ENCODE results near the gene PCSK2.

Gene PCSK2

DNA sequence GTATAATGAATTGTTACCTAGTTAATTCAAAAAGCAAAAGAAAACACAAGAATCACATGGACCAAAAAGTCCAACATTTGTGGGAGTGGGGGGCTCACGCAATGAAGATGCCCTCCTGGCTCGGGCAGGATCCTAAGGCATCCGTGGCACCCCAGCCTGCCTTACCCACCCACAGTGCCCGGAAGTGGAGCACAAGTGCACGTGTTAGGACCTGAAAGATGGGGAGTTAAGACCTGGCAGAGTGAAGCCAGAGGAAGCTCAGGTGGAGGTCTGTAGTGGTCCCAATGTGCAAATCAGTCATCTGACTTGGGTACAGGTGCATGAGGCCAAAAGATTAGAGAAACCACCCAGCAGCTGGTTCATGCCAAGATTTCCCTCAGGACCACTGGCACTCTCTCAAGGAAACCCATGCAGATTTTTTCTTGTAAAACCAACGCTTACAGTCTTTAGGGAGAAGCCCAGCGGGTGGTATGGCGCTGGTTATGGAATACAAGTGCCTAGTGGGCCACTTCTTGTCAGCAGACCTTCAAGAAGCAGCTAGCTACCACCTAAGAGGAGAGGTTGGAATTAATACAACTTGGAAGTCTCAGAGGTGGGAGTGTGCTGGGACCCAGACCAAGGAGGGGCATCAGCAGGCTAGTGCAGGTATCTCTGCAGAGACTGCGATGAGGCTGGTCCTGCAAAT lies 262.2 kb downstream of the PCSK2 start:
- DNase-seq: no peak

DNA sequence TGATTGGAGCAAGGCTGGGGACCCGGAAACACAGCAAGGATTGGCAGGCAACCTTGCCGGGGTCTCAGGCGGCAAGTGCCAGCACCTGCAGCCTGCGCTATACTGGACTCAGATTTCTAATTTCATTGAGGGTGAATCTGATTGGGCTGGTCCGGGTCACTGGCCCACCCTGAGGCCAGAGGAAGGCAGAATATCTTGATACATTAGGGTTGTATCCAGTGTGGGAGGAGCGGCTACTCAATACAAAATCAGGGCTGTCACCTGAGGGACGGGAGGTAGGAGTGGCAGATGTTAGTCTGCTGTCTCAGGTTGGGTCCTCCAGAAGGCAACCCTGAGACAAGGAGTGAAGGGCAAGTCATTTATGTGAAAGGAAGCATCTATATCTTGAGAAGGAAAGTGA lies 263.7 kb downstream of the PCSK2 start:
- no peak for DNase-seq

DNA sequence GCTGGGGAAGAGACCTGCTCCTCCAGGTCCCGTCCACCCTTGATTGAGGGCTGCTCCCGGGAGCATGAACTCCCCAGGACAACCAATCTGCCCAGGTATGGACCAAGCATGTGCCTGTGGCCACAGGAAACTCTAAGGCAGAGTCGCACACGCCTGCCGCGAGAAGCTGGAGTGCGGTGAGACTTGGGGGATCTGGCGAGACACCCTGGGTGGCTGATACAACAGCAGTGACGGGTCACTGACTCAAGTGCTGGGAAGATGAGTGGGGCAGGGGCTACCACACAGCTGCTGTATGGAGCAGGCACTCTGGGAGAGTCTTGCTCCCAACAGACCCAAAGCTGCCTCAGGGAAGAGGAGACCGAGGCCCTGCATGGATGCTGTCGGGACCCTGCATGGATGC lies 264.2 kb downstream of the PCSK2 start:
- DNase-seq: no peak

DNA sequence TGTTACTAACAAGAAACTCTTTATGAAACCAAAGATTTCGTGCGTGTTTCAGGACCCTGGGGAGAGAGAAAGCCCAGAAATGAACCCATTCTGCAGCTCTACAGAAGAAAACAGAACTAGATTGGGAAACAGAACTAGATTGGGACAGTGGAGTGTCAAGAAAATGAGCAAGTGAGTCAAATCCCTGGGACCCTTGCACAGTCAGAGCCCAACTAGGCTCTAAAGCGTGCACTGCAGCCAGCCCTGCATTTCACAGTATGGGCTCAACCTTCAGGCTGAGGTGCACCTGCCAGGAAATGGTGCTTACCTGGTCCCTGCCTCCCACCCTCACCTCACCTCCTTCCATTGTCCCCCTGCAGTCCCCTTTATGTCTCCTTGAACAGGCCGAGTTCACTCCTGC lies 264.6 kb downstream of the PCSK2 start:
- DNase-seq: no peak

DNA sequence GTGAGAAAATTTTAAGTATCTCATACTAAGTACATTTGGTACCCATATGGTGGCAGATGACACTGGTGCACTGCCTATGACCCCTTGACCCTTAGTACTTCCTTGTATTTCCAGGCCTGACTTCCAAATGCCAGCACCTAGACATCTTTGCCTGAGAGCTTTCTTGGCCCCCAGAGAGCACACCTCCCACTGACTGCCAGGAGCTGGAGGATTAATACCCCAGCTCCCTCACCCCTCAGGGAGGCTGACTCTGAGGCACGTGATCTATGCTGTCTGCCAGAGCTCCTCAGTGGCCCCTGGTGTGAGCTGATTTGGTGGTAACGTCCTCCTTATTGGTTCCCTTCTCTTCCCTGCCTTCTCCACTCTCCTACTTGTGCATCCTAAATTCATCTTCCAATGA lies 266.3 kb downstream of the PCSK2 start:
- DNase-seq: no peak

DNA sequence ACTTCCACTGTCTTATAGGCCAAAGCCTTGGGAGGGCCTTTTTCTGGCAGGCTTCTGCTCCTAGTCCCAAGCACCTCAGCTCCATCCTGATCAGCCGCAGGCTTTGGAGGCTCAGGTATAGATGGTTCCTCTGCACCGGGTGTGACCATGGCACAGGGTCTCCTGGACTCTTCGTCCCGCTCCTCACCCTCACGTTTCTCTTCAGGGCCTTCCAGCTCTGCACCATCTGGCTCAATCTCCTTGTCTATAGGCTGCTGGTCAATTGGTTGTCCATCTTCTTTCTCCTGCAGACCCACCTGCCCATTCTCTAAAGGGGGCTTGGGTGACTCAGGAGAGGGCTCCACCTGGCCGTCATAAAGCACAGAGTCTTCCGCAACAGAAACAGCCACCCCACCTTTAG lies 267.4 kb downstream of the PCSK2 start:
- no peak for DNase-seq

DNA sequence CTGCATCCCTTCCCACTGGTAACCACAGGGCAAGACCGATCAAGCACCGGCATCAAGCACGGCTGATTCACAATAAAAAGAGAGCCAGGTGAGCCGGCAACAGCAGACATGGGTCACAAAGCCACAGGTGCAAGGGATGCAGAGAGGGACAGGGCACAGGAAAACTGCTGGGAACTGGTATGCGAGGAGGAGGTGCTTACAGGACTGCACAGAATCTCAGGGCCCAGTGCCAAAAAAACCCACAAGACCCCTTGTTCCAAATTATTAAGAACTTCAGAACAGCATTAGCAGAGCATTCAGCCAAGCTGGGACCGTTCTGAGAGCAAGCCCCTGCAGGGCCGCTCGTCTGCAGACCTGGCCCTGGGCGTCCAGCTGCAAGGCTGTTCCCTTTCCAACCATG lies 269.0 kb downstream of the PCSK2 start:
- no peak for DNase-seq

DNA sequence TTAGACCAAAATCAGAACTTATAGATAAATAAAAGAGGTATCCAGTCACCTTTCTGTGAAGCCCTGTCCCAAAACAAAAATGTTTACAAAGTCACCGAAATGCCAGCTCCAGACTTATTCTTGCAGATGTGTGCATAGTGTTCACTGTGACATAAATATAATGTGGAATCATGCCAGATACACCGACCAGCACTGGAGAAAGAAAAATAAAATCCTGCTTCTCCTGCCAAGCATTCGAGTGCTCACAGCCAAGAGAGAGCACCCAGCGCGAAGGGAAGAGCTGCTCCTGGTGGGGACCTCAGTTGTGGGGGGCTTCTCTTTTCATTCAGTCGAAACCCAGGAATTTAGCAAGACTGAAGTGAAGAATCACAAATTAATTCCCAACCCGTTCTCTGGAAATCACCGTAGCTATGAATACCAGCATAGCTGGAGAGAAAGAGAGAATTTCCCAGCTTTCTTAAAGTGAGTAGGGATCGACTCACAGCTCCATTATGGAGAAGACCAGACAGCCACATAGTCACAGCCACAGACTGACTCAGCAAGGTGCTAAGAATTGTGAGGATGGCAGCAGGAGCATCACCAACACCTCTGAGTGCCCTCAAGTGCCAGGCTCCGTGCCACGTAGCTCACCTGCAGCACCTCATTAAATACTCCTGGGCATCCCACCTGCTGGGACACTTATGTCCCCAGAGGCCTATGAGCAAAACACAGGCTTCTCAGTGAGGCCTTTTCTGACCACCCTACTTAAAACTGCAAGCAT lies 271.2 kb downstream of the PCSK2 start:
- DNase-seq: no peak

DNA sequence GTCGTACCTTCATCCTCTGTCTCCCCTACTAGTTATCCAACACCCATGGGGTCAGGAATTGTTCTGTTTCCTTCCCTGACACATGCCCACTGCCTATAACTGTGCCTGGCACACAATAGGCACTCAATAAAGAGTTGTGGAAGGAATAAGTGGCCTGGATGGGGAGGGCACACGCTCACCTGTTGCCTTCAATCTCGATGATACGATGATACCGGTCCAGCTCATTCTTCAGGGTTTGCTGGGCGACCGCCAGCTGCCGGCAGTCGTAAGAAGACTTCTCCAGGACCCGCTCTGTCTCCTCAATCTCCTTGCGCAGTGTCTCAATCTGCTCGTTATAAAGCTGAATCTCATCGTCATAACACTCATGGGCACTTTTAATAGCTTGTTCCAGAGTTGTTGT lies 271.8 kb downstream of the PCSK2 start:
- no peak for DNase-seq

DNA sequence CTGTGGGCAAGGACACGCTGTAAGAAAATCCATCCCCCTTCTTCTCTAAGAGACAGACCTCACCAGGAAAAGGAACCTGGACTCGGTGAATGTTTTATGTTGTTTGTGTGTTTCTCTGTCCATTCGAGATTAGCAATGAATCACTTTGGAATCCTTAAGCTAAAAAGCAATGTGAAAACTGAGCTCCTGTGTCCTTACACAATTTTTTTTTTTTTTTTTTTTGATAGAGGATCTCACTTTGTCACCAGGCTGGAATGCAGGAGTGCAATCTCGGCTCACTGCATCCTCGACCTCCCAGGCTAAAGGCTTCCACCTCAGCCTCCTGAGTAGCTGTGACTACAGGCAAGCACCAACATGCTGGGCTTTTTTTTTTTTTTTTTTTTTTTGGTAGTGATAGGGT lies 272.2 kb downstream of the PCSK2 start:
- no peak for DNase-seq

DNA sequence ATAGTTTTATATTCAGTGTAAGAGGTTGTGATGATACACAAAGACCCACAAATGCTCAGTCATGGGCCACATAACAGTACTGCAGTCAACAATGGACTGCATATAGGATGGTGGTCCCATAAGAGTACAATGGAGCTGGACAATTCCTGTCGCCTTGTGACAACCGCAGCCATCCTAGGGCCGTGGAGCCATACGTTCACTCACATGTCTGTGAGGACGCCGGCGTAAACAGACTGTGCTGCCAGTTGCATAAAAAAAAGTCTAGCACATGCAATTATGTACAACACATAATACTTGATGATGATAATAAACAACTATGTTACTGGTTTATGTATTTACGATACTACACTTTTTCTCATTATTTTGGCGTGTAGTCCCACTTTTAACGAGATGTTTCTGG lies 273.4 kb downstream of the PCSK2 start:
- DNase-seq: no peak

DNA sequence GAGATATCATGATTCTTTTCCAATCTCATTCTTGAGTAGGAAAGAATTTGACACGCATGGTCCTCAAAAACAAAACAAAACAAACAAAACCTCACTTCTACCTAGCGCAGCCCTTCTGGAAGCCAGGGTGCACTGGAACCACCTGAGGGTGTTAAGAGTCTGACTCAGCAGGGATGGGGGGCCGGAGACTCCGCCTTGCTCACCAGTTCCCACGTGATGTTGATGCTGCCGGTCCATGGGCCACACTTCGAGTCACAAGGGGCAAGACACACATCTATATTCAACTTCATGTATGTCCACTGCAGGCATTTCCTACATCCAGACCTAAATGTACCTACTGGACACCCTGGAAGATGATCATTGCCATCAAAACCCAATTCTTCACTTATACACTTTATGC lies 274.0 kb downstream of the PCSK2 start:
- no peak for DNase-seq

DNA sequence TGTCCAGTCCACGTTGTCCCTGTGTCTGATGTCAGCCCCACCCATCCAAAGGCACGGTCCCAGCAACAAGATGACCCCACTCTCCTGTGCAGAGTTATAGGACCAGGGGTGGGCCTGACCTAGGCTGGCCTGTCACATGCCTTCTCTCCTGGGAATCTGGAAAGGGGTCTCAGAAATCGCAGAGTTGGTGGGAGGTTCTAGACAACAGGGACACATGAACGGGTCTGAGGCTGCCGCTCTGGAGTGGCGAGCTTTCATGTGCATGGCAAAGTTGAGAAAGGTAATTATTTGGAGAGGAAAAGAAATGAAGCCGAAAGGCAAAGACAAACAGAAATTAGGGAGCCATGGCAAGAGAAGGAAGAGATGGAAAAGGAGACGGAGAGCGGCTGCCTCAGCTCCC lies 274.9 kb downstream of the PCSK2 start:
- no peak for DNase-seq

DNA sequence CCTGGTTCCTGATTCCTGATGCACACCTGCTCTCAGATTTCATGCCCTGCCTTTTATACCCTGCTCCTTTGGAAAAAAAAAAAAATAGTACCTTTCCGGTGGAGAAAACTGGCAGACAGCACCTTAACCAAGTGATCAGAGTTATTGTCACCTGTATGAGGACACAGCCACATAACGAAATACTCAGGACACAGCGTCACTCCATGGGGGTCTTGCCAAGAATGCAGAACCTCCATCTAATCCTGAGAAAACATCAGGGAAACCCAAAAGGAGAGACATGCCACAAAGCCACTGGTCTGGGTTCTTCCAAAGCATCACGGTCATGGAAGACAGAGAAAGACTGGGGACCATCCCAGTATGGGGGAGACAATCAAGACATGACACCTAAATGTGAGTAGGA lies 275.3 kb downstream of the PCSK2 start:
- DNase-seq: no peak

DNA sequence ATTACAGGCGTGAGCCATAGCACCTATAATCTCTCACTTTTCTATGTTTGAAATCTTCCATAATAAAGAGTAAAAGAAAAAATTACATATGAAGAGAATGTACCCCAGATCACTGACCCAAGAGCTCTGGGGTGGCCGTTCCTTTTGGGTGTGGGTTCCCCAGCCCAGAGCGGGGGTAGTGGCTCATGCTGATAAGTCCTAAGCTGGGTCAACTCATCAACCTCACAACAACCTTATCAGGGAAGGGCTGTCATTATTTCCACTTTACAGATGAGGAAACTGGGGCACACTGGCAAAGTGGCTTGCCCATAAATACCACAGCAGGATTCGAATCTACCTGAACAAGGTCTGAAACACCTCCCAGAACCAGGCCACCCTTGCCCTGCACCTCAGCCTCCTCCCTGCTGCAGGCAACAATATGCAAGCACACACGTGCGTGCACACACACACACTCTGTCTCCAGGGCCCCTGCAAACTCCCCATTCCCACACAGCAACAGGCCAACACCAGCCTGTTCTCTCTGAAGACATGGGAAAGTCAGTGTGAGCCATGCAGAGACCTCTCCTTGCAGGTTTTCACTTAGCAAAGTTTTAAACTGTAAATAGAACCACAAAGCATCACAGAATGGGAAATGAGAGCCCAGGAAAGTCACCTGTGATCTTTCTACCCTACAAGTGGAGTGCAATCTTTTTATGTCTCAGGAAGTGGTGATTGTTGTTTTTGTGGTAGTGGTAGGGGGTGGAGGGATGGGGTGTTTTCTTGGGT lies 276.6 kb downstream of the PCSK2 start:
- no peak for DNase-seq

DNA sequence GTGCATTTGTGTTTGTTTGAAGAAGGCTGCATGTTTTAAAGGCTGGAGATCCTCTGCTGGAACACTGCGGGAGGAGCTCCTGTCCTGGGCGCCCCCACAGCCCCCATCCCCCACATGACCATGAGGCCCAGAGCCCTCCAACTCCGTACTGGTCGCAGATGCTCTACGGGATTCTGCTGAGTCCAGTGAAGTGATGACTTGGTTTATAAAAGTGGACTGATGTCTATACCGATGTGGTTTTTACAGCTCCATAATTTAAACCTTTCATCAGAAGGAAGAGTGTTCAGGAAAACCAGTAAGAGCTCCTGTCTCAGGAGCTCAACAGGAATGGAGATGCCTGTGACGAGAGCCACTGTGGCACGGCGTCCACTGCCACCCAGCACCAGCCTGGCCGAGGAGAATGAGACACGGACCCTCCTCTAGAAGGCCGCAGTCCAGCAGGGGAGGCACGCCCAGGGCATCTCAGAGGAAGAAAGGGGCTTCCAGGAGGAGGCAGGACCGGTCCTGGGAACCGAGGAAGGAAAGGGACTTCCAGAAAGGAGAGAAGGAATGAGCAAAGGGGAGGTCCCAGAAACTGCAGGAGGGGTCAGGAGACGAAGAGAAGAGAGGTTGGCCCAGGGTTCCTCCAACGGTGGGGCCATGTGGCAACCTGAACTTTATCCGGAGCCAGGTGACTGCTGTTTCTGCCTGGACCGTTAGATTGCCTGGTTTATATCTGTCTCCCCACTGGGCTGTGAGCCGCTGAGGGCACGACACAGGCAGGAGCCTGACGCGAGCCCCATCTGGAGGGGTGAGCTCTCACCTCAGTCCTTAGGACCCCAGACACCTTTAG lies 277.4 kb downstream of the PCSK2 start:
- no peak for DNase-seq

DNA sequence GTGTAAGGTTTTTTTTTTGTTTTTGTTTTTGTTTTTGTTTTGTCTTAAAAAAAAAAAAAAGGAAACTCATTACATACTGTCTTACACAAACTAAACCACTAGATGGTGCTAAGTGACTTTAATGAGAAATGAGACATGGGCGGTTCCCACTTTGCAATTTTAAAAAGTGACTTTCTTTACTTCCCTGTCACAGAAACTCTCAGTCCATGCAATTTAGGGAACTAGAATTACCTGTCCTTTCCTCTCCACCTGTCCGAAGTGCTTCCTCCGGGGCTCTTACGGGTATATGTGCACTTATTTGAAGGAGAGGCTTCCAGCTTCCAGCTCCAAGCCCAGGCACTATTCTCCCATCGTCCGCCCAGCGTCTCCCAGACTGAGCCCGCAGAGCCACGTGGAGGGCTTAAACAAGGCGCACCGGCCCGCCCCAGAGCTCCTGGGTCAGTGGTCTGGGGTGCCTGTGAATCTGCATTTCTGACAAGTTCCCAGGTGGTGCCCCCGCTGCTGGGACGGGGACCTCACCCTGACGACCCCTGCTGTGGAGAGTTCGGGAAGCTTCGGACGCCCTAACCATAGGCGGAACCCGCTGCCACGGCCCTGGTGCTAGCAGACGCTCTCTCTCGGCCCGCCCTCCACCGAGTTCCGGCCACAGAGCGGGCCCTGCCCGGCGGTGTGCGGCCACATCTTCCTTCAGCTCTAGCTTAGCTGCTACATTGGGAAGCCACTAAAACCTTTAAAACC lies 278.2 kb downstream of the PCSK2 start:
- DNase-seq: peak; percentile 71

DNA sequence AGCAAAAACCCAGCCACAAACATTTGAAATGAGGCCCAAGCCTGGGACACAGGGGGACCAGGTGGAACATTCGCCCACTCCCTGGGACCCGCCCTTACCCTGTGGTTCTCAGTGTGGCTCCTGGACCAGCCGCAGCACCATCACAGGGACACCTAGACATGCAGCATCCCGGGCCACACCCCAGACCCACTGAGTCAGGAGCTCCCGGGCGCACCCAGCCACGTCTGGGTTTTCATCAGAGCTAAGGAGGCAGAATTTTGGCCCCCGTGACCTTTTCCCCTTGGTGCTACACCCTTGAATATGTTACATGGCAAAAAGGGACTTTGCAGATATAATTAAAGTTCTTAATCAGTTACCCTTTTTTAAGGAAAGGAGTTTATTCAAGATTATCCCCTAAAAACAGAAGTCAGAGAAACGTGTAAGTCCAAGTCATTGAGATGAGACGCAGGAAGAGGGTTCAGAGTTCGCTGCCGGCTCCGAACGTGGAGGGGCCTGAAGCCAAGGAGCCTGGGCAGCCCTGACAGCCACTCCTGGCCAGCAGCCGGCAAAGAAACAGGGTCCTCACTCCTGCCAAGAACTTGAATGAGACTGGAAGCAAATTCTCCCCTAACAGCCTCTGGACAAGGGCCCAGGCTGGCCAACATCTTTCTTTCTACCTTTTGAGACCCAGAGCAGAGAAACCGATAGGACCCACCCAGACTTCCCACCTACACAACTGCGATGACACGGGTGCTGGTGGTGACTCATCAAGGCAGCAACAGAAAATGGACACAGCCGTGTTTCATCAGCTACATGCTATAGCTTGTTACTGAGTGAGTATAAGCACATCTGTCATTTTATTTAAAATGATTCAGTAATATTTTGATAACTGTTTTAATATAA lies 279.0 kb downstream of the PCSK2 start:
- DNase-seq: no peak

DNA sequence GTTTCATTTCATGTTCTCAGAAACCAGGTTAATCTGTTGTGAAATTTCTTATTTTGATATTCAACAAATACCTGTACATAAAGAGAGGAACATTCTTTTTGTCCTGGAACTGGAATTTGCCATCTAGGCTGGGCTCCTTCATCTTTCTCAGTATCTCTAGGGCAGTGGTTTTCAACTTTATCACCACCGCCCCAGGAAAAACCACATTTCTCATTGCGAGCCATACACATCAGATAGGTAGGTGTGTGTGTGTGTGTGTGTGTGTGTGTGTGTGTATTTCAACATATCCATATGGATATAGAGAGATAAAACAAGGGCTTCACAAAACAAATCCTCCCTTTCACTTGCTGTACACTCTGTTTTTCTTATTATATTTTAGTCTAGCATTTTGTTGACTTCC lies 280.2 kb downstream of the PCSK2 start:
- no peak for DNase-seq

DNA sequence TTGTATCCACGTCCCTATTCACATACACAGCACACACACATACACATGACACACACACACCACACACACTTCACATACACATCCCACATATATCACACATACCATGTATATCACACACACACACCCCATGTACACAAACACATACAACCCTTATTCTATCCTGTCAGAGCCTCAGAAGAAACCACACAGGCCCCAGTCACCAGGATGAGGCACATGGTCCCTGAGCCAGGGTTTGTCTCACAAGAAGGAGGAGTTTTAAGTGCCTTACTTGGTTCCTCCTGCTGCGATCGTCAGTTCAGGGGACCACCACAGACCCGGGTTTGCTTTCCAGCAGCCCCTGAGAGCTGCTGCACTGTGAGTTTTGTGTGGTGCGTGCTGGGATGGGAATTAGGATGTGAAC lies 280.7 kb downstream of the PCSK2 start:
- DNase-seq: no peak

DNA sequence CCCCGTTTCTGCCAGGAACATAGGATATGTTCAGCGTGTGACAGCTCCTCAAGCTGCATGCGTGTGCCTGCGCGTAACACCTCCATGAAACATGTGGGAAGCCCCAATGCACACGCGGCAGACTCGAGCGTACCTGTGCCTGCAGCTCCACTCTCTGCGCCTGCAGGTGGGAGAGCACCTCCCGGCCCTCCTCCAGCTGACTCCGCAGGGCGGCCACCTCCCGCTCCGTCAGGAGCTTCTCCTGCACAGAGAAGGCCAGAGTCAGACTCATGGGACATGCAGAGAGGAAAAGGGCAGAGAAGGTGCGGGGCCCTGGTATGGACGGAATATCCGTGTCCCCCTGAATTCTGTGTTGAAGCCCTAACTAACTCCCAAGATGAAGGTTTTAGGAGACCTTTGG lies 281.9 kb downstream of the PCSK2 start:
- DNase-seq: no peak
